Smooth muscle cell (in vitro differentiated cells): ENCODE data around the gene PLXNA4. TPM values are rescaled to one million over a fixed set of nuclear protein-coding genes. Genes with fewer than 3 reads are reported as not detected.

Experiments used
- DNase-seq: peaks from one replicate; lab custom pipeline; 2025; ENCODE audit not compliant: unreplicated experiment; lab: John Stamatoyannopoulos, UW
- H2AFZ ChIP-seq: fragments of 200-600 bp; sonication (generic); 2 replicates; pipeline ENCODE4 v1.6.0; 2016; ENCODE audit warnings: antibody characterized with exemption, low read depth, mild to moderate bottlenecking
- H3F3A ChIP-seq: fragments of 200-600 bp; sonication (generic); 2 replicates; pipeline ENCODE4 v1.6.0; 2017; ENCODE audit warnings: antibody characterized with exemption, low read depth
- H3K27ac ChIP-seq: fragments of 200-600 bp; sonication (generic); 2 replicates; pipeline ENCODE4 v1.5.1; 2016; ENCODE audit warnings: low read depth, mild to moderate bottlenecking
- H3K27me3 ChIP-seq: fragments of 200-600 bp; sonication (generic); 2 replicates; pipeline ENCODE4 v1.6.1; 2016; ENCODE audit warnings: low read depth, mild to moderate bottlenecking
- H3K36me3 ChIP-seq: fragments of 200-600 bp; sonication (generic); 2 replicates; pipeline ENCODE4 v1.5.1; 2016; ENCODE audit warnings: low read depth
- H3K4me1 ChIP-seq: fragments of 200-600 bp; sonication (generic); 2 replicates; pipeline ENCODE4 v1.5.1; 2016; ENCODE audit warnings: low read depth
- H3K4me2 ChIP-seq: fragments of 200-600 bp; sonication (generic); 2 replicates; pipeline ENCODE4 v1.6.0; 2016; ENCODE audit warnings: mild to moderate bottlenecking
- H3K4me3 ChIP-seq: fragments of 200-600 bp; sonication (generic); 2 replicates; pipeline ENCODE4 v1.5.1; 2016; ENCODE audit warnings: mild to moderate bottlenecking
- H3K79me2 ChIP-seq: fragments of 200-600 bp; sonication (generic); 2 replicates; pipeline ENCODE4 v1.6.0; 2016; ENCODE audit warnings: low read depth, mild to moderate bottlenecking
- H3K9ac ChIP-seq: fragments of 200-600 bp; sonication (generic); 2 replicates; pipeline ENCODE4 v1.6.0; 2016; ENCODE audit warnings: low read depth
- H3K9me3 ChIP-seq: fragments of 200-600 bp; sonication (generic); replicated peaks from 2 replicates; pipeline ENCODE4 v1.5.1; 2016; ENCODE audit warnings: low read depth
- H4K20me1 ChIP-seq: fragments of 200-600 bp; sonication (generic); 2 replicates; pipeline ENCODE4 v1.6.0; 2016; ENCODE audit warnings: low read depth
- CTCF ChIP-seq: fragments of 200-600 bp; sonication (generic); IDR thresholded peaks from 2 replicates; pipeline ENCODE4 v1.5.1; 2017; ENCODE audit warnings: borderline replicate concordance, mild to moderate bottlenecking, antibody characterized with exemption; ENCODE audit not compliant: insufficient read depth, poor library complexity, severe bottlenecking
- WGBS: methylation state at CpG from one replicate; pipeline ENCODE4 v1.1.7; 2016; ENCODE audit warnings: low lambda C conversion rate; 5-methylcytosine and 5-hydroxymethylcytosine counted together
- polyA plus RNA-seq: library from polyadenylated mRNA; unstranded; fragments of >200 nt; fragmentation: Nextera tagmentation; extraction: Ambion mirVana; gene quantifications from 2 replicates; pipeline ENCODE4 v1.2.1, GENCODE V29; 2016
- total RNA-seq: library from RNA; depleted of rRNA; stranded (reverse); fragments of >200 nt; gene quantifications from 2 replicates; pipeline ENCODE4 v1.2.3, GENCODE V29; 2014

The PLXNA4 gene
- total and polyA plus RNA-seq, 2 experiments from 2014 or later = 8.5 to 9.9 TPM

GRCh38 chr7:132520591-132521280, 55.5 kb downstream of the PLXNA4 start:
- Histone ChIP-seq H4K20me1 (no peaks in the 10 kb centered on the region), H3K27me3 (no peaks in the 10 kb centered on the region), H3K4me3 (no peak overlapping the region), H3K79me2 (no peaks in the 10 kb centered on the region), H3K9me3 (no peaks in the 10 kb centered on the region), H3F3A (no peaks in the 10 kb centered on the region), H2AFZ (no peak overlapping the region), H3K36me3 (no peaks in the 10 kb centered on the region), H3K4me2 (no peak overlapping the region), H3K4me1 (no peaks in the 10 kb centered on the region), H3K9ac (no peak overlapping the region), H3K27ac (no peak overlapping the region)
- DNase-seq = no peak
- 96% methylated on average over 9 of the region's 9 CpGs for WGBS
- TF ChIP-seq CTCF = no peak

- no peak for DNase-seq
- Histone ChIP-seq H3K4me2 (no peak overlapping the region), H3K9ac (no peak overlapping the region), H3F3A (no peaks in the 10 kb centered on the region), H3K9me3 (no peaks in the 10 kb centered on the region), H3K4me1 (no peaks in the 10 kb centered on the region), H3K27me3 (no peaks in the 10 kb centered on the region), H3K36me3 (no peaks in the 10 kb centered on the region), H4K20me1 (no peaks in the 10 kb centered on the region), H3K27ac (no peak overlapping the region), H3K4me3 (no peak overlapping the region), H2AFZ (no peak overlapping the region), H3K79me2 (no peaks in the 10 kb centered on the region)
- TF ChIP-seq CTCF = no peak
- WGBS = 92% methylated on average over 1 of the region's 1 CpG
Observed at GRCh38 chr7:132519936-132520335, 56.3 kb downstream of the PLXNA4 start.

GRCh38 chr7:132518839-132519173, 57.5 kb downstream of the PLXNA4 start:
- WGBS = 90% methylated on average over 6 of the region's 6 CpGs
- no peak overlapping the region for H3K27ac ChIP-seq

More at GRCh38 chr7:132518839-132519173, 57.5 kb downstream of the PLXNA4 start:
- Histone ChIP-seq H3K4me1 (no peaks in the 10 kb centered on the region), H3K4me2 (no peak overlapping the region), H3K9ac (no peak overlapping the region), H3K9me3 (no peaks in the 10 kb centered on the region), H4K20me1 (no peaks in the 10 kb centered on the region), H3K27me3 (no peaks in the 10 kb centered on the region), H2AFZ (no peak overlapping the region), H3K79me2 (no peaks in the 10 kb centered on the region), H3K4me3 (no peak overlapping the region), H3K36me3 (no peaks in the 10 kb centered on the region), H3F3A (no peaks in the 10 kb centered on the region)
- TF ChIP-seq CTCF = no peak
- no peak for DNase-seq
